Lower leg skin (tissue), 3 donors: ENCODE measurements around the gene SGMS2.

Experiments used
- POLR2A ChIP-seq, 2 donors: fragments of 450-650 bp; IDR thresholded peaks; one replicate each; pipeline ENCODE4 v1.6.1; 2016 to 2017; ENCODE audit warnings: antibody characterized with exemption in 2 of 2, mild to moderate bottlenecking in 1 of 2, moderate library complexity in 1 of 2
- TF ChIP-seq, protein P1 (sequence below), 3 donors: fragments of 450-650 bp; IDR thresholded peaks; one replicate each; pipeline ENCODE4 v1.5.1; 2016; ENCODE audit warnings: antibody characterized with exemption in 3 of 3, mild to moderate bottlenecking in 3 of 3, moderate library complexity in 2 of 3

DNA sequence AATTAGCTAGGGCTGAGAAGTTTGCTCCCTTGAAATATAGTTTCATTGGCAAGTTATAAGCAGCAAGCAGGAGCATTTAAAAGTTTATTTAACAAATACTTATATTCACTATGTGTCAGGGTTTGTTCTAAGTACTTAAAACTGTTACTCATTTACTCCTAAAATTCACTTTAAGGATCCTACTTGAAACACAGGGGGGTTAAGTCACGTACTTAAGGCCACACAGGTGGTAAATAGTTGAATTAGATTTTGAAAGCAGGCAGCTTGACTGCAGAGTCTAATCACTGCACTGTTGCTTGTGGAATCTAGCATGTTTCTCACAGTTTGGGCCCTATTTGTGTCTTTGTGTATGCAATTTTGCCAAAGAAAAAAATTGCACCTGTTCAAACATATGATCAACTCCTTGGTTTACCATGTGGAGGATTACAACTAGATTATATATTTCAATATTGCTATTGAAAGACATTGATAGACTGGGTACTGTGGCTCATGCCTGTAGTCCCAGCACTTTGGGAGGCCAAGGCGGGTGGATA is 7.6 kb downstream of the SGMS2 start:
- TF ChIP-seq POLR2A (IDR thresholded peaks at IDR 0.05), result no peak
- TF ChIP-seq, protein P1, sequence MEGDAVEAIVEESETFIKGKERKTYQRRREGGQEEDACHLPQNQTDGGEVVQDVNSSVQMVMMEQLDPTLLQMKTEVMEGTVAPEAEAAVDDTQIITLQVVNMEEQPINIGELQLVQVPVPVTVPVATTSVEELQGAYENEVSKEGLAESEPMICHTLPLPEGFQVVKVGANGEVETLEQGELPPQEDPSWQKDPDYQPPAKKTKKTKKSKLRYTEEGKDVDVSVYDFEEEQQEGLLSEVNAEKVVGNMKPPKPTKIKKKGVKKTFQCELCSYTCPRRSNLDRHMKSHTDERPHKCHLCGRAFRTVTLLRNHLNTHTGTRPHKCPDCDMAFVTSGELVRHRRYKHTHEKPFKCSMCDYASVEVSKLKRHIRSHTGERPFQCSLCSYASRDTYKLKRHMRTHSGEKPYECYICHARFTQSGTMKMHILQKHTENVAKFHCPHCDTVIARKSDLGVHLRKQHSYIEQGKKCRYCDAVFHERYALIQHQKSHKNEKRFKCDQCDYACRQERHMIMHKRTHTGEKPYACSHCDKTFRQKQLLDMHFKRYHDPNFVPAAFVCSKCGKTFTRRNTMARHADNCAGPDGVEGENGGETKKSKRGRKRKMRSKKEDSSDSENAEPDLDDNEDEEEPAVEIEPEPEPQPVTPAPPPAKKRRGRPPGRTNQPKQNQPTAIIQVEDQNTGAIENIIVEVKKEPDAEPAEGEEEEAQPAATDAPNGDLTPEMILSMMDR (IDR thresholded peaks at IDR 0.05), result no peak
